Panc1 (cell line): ENCODE results near the gene LAIR1. TPM values are rescaled to one million over a fixed set of nuclear protein-coding genes. Genes with fewer than 3 reads are reported as not detected.
"Not testable (repeated sequence)": the region's sequence is repeated elsewhere in the genome, so short reads cannot be mapped to it uniquely, and the experiment has no call there.

ENCODE experiments used
- ATAC-seq: fragments of 200-7000 bp; cut with Tn5 transposase; 2 replicates; pipeline ENCODE4 v1.9.1; 2020; ENCODE audit warnings: mild to moderate bottlenecking, moderate library complexity
- BruUV-seq: library from RNA; stranded (reverse); fragments of 400-500 nt; replicated peaks from 2 replicates; lab custom pipeline; 2021; lab: Mats Ljungman, UMichigan
- CTCF ChIA-PET: fragments of 300-600 bp; sonication (Branson Sonifier 250); formaldehyde crosslinking; loops from one replicate; lab custom pipeline; 2022; ENCODE audit warnings: antibody characterized with exemption; lab: Charles Lee
- POLR2A ChIA-PET: fragments of 300-600 bp; sonication (Branson Sonifier 250); formaldehyde crosslinking; loops from one replicate; lab custom pipeline; 2022; ENCODE audit warnings: antibody characterized with exemption; lab: Charles Lee
- DNase-seq: peaks from one replicate; pipeline ENCODE4 v3.0.0-alpha.2; 2010; ENCODE audit warnings: low read depth, low spot score
- H3K27ac ChIP-seq: 2 replicates; pipeline ENCODE4 v1.5.1; 2011; ENCODE audit warnings: mild to moderate bottlenecking, low read length, inconsistent platforms
- H3K27me3 ChIP-seq: fragments of 200-500 bp; sonication (Bioruptor generic); 2 replicates; pipeline ENCODE4 v1.6.0; 2014; ENCODE audit warnings: low read length, inconsistent platforms; ENCODE audit not compliant: control insufficient read depth, insufficient read depth
- H3K36me3 ChIP-seq: fragments of 200-500 bp; sonication (Bioruptor generic); 2 replicates; pipeline ENCODE4 v1.5.1; 2014; ENCODE audit warnings: inconsistent platforms, mild to moderate bottlenecking, low read length, moderate library complexity; ENCODE audit not compliant: control insufficient read depth, insufficient read depth
- H3K4me1 ChIP-seq: 2 replicates; pipeline ENCODE4 v1.5.1; 2011; ENCODE audit warnings: inconsistent platforms, mild to moderate bottlenecking, low read length, moderate library complexity; ENCODE audit not compliant: control insufficient read depth, insufficient read depth
- H3K4me3 ChIP-seq, 2 experiments: 2 replicates each; pipeline ENCODE4 v1.5.1; 2011 to 2012; ENCODE audit warnings: low read depth in 2 of 2, low read length in 2 of 2, mild to moderate bottlenecking in 2 of 2, inconsistent platforms in 1 of 2, moderate library complexity in 1 of 2
- H3K9me3 ChIP-seq: fragments of 200-500 bp; sonication (Bioruptor generic); 2 replicates; pipeline ENCODE4 v1.5.1; 2014; ENCODE audit warnings: low read depth, mild to moderate bottlenecking, inconsistent platforms, low read length, moderate library complexity; ENCODE audit not compliant: control insufficient read depth, insufficient read depth
- CTCF ChIP-seq: fragments of 450-650 bp; IDR thresholded peaks from 2 replicates; pipeline ENCODE4 v1.5.1; 2017; ENCODE audit warnings: mild to moderate bottlenecking
- POLR2AphosphoS5 ChIP-seq: IDR thresholded peaks from 2 replicates; pipeline ENCODE4 v1.6.1; 2012; ENCODE audit warnings: mild to moderate bottlenecking, low read depth, low read length, moderate library complexity
- SIN3A ChIP-seq: IDR thresholded peaks from 2 replicates; pipeline ENCODE4 v1.6.1; 2012; ENCODE audit warnings: low read depth, mild to moderate bottlenecking, low read length, moderate library complexity, borderline replicate concordance; ENCODE audit not compliant: insufficient read depth
- TCF7L2 ChIP-seq: IDR thresholded peaks from 2 replicates; pipeline ENCODE4 v1.6.1; 2011; ENCODE audit warnings: mild to moderate bottlenecking, low read depth, low read length, inconsistent platforms
- in situ Hi-C: cut with HindIII; loops from 2 replicates; pipeline ENCODE4 v1.10.0; 2016; ENCODE audit warnings: low sequenced_read_pairs, low pct_unique_long_range_greater_than_20kb
- intact Hi-C: fragments of 100-400 bp; cut with micrococcal nuclease; formaldehyde crosslinking; loops from one replicate; pipeline ENCODE4 v1.10.0; 2022; ENCODE audit not compliant: unreplicated experiment
- total RNA-seq: library from RNA; stranded (reverse); gene quantifications from one replicate; pipeline ENCODE4 v1.2.1, GENCODE V29; 2021; ENCODE audit not compliant: unreplicated experiment
- TF ChIP-seq, protein P1 (sequence below), 2 experiments: IDR thresholded peaks; 2 replicates each; pipeline ENCODE4 v1.6.1; 2011 to 2012; ENCODE audit warnings: low read depth in 2 of 2, control low read depth in 1 of 2, low read length in 1 of 2, mild to moderate bottlenecking in 1 of 2, moderate library complexity in 1 of 2; ENCODE audit not compliant: insufficient read depth in 1 of 2

Gene LAIR1
- total RNA-seq, 1 experiment from 2014 or later, result 0.05 TPM

DNA sequence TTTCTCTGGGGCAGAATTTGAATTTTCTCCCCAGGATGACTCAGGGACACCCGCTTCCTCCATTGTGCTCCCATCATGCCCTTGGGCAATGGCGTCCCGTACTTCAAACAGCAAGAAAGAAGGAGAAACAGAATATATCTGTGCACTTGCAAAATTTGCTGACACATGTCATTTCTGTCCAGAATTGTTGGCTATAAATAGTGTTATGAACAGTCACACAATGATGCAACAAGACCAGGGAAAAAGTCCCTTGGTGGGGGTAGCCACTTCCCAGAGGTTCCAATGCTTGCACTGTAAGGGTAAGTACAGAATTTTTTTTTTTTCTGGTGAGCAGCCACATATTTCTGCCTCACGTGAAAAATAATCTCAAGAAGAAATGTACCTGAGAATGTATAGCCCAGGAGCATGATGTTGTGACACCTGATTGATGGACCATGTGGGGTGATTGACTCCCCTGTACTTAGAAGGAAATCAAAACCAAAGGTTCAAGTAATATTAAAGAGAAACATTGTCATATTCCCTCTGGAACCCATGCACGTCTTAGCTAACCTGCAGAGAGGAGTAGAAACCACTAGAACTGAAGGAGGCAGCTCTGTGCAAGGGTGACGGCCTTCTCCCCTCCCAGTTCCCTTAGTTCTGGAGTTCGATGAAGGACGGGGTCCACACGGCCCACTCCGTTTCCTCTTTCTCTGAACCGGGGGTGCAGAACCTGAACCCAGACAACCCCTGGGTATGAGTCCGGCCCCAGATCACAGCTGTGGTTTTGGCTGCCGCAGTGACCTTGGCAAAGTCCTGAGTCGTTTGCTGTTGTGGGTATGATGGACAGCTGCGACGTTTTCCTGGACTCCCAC, 9.3 kb upstream of the LAIR1 start:
- no TSS peak for BruUV-seq
- Histone ChIP-seq H3K4me3 (no peak overlapping the region), H3K27ac (no peak overlapping the region), H3K9me3 (no peaks in the 10 kb centered on the region), H3K27me3 (no peaks in the 10 kb centered on the region; the same call in 1 of the 2 replicates), H3K4me1 (no peaks in the 10 kb centered on the region), H3K36me3 (no peaks in the 10 kb centered on the region)
- intact Hi-C loops (no loop called here), in situ Hi-C loops (no loop called here)
- TF ChIP-seq SIN3A (no peak), TCF7L2 (no peak), POLR2AphosphoS5 (no peak), CTCF (no peak)
- TF ChIP-seq, protein P1, sequence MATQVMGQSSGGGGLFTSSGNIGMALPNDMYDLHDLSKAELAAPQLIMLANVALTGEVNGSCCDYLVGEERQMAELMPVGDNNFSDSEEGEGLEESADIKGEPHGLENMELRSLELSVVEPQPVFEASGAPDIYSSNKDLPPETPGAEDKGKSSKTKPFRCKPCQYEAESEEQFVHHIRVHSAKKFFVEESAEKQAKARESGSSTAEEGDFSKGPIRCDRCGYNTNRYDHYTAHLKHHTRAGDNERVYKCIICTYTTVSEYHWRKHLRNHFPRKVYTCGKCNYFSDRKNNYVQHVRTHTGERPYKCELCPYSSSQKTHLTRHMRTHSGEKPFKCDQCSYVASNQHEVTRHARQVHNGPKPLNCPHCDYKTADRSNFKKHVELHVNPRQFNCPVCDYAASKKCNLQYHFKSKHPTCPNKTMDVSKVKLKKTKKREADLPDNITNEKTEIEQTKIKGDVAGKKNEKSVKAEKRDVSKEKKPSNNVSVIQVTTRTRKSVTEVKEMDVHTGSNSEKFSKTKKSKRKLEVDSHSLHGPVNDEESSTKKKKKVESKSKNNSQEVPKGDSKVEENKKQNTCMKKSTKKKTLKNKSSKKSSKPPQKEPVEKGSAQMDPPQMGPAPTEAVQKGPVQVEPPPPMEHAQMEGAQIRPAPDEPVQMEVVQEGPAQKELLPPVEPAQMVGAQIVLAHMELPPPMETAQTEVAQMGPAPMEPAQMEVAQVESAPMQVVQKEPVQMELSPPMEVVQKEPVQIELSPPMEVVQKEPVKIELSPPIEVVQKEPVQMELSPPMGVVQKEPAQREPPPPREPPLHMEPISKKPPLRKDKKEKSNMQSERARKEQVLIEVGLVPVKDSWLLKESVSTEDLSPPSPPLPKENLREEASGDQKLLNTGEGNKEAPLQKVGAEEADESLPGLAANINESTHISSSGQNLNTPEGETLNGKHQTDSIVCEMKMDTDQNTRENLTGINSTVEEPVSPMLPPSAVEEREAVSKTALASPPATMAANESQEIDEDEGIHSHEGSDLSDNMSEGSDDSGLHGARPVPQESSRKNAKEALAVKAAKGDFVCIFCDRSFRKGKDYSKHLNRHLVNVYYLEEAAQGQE (IDR thresholded peaks at IDR 0.05; ENCODE audit: insufficient read depth in 1 of 2, low read depth in 2 of 2, low read length in 1 of 2), result no peak
- ChIA-PET CTCF (no interaction called here), POLR2A (interaction anchor here (0.6 to 0.7 kb wide), 2 partner anchors 37 to 157 kb away, joined by 3 read pairs; no protein-coding TSS in a partner anchor)
- ATAC-seq, result no peak
- DNase-seq, result no peak

GRCh38 chr19:54371453-54371852, 6.7 kb upstream of the LAIR1 start:
- H3K4me3 ChIP-seq, in situ Hi-C loops, ATAC-seq, BruUV-seq, H3K36me3 ChIP-seq, CTCF ChIA-PET, H3K9me3 ChIP-seq, DNase-seq, intact Hi-C loops, H3K27me3 ChIP-seq, H3K27ac ChIP-seq, H3K4me1 ChIP-seq: not testable (repeated sequence)
- POLR2A ChIA-PET, result interaction anchor here (0.7 kb wide), 1 partner anchor 616 kb away, joined by 3 read pairs; no protein-coding TSS in a partner anchor

DNA sequence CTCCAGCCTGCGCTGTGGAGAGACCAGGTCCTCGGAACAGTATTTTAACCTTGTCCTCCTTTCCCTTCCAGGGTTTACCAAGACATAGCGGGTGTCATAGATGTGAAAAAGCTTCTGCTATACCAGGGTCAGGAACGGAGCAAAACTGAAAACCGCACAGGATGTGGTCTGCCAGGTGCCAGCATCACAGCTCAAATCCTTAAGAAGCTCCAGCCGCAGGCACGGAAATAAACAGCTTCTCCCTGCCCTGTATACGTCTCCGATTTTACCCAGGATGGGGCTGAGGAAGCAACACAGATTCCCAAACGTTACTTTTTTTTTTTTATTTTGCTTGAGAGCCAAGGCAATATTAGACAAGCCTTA, 5.7 kb upstream of the LAIR1 start:
- H3K27ac ChIP-seq, H3K4me1 ChIP-seq, in situ Hi-C loops, H3K4me3 ChIP-seq, ATAC-seq, H3K27me3 ChIP-seq, CTCF ChIA-PET, H3K36me3 ChIP-seq, H3K9me3 ChIP-seq, intact Hi-C loops, DNase-seq, BruUV-seq: not testable (repeated sequence)
- POLR2A ChIA-PET, result interaction anchor here (0.6 kb wide), 1 partner anchor 16 kb away, joined by 4 read pairs; no protein-coding TSS in a partner anchor

DNA sequence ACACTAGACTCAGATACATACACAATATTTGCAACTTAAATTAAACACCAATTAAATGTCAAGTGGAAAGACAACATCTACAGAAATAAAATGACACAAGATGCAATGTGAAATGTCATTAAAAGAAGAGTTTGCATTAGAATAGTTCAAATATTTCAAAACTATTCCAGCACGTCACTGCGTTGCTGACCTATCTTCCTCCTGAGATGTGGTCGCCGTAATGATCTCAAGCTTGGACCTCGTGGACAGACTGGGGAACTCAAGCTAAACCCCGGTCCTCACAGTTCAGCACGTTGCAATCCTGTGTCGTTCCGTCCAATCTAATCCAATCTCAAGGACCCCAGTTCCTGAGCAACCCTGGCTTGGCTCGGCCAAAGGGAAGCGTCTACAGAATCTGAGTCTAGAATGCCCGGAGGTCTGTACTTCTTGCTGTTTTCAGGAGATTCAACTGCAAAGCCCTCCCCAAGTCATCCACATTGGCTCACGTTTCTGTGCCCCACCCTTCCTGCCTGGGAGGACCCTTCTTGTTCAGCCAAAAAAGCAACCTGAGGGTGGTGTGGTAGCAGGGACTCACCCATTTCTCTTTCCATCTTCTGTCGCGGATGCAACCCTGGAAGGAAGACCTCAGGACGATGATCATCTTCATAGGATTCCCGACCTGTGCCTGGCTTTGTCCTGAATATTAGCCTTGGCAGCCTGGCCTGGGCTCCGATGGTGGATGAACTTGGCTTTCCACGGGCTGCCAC, 5.1 kb upstream of the LAIR1 start:
- H3K4me1 ChIP-seq, CTCF ChIA-PET, H3K27ac ChIP-seq, BruUV-seq, ATAC-seq, in situ Hi-C loops, H3K27me3 ChIP-seq, H3K4me3 ChIP-seq, H3K36me3 ChIP-seq, intact Hi-C loops, H3K9me3 ChIP-seq, DNase-seq: not testable (repeated sequence)
- POLR2A ChIA-PET, result interaction anchor here (0.6 kb wide), 1 partner anchor 17 kb away, joined by 4 read pairs; no protein-coding TSS in a partner anchor
